Activated T-helper 1 cell treated with anti-CD3 and anti-CD28 coated beads, Interleukin-12 subunit alpha, Interleukin-12 subunit beta, Interleukin-2, Interleukin-4 antibody, amounts not matched to agents 30 ng/mL and 10 ng/mL and 1 ng/mL, durations not matched to agents 14 hours and 24 hours and 36 hours (primary cell): ENCODE data around the gene FCER2. TPM values are rescaled to one million over a fixed set of nuclear protein-coding genes. Genes with fewer than 3 reads are reported as not detected.
"Not testable (repeated sequence)": the region's sequence is repeated elsewhere in the genome, so short reads cannot be mapped to it uniquely, and the experiment has no call there.

Source experiments
- DNase-seq: peaks from one replicate; pipeline ENCODE4 v3.0.0; 2021; ENCODE audit warnings: low spot score
- H3K27ac Mint-ChIP-seq: one replicate; pipeline ENCODE4 v1.8.0; 2021; ENCODE audit warnings: mild to moderate bottlenecking, mixed read lengths
- H3K27me3 Mint-ChIP-seq: one replicate; pipeline ENCODE4 v1.8.0; 2022; ENCODE audit warnings: mild to moderate bottlenecking, moderate library complexity, mixed read lengths; ENCODE audit not compliant: insufficient read depth
- H3K36me3 Mint-ChIP-seq: one replicate; pipeline ENCODE4 v1.8.0; 2021; ENCODE audit warnings: low read depth, mixed read lengths
- H3K4me1 Mint-ChIP-seq: one replicate; pipeline ENCODE4 v1.8.0; 2021; ENCODE audit warnings: low read depth, mixed read lengths
- H3K4me3 Mint-ChIP-seq: one replicate; pipeline ENCODE4 v1.8.0; 2021; ENCODE audit warnings: mild to moderate bottlenecking, moderate library complexity, mixed read lengths
- H3K9me3 Mint-ChIP-seq: one replicate; pipeline ENCODE4 v1.8.0; 2021; ENCODE audit warnings: mixed read lengths
- intact Hi-C: fragments of 100-400 bp; cut with micrococcal nuclease; formaldehyde crosslinking; loops from one replicate; pipeline ENCODE4 v1.15.1; 2024
- total RNA-seq: library from RNA; stranded (reverse); gene quantifications from 2 replicates; pipeline ENCODE4 v1.2.3, GENCODE V29; 2022

Gene FCER2
- total RNA-seq, 1 donor from 2014 or later: not detected

DNA sequence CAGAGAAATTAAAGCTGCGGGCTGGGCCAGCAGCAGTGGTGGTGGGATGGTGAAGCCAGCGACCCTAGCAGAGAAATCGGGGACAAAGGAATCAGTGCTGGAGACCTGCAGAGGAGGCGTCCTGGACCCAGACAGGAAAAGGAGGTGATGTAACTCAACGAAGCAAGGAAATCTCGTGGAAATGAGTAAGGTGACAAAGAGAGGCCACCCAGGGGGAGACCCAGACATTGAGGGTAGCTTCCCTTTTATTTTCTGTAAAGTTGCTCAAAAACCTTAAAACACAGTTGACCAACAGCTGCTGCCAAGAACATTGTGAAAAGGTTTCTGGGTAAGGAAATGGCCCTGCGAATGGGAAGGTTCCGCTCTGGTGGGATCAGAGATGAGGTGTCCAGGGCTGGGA is 46.4 kb downstream of the FCER2 start:
- intact Hi-C loops: no loop called here
- Mint-ChIP-seq H3K9me3 (no peaks in the 10 kb centered on the region), H3K27me3 (peaks cover 6% of the 10 kb centered on the region), H3K4me1 (peaks cover 26% of the 10 kb centered on the region), H3K27ac (peak overlapping the region; percentile 44), H3K4me3 (no peak overlapping the region), H3K36me3 (no peaks in the 10 kb centered on the region)
- no peak for DNase-seq

GRCh38 chr19:7654401-7654800 is 47.5 kb downstream of the FCER2 start:
- peaks cover 8% of the 10 kb centered on the region for H3K27me3 Mint-ChIP-seq
- no peaks in the 10 kb centered on the region for H3K9me3 Mint-ChIP-seq
- H3K36me3 Mint-ChIP-seq: no peaks in the 10 kb centered on the region
- intact Hi-C loops: no loop called here
- no peak for DNase-seq
- peaks cover 26% of the 10 kb centered on the region for H3K4me1 Mint-ChIP-seq
- no peak overlapping the region for H3K4me3 Mint-ChIP-seq
- H3K27ac Mint-ChIP-seq: no peak overlapping the region

- intact Hi-C loops: loop anchor here (1.0 to 2.0 kb wide), 5 partner anchors 15 to 550 kb away; partner anchors contain the start of genes PET100, STXBP2, TRAPPC5 and XAB2
- peaks cover 13% of the 10 kb centered on the region for H3K4me1 Mint-ChIP-seq
- DNase-seq: peak; percentile 81
- H3K36me3 Mint-ChIP-seq: no peaks in the 10 kb centered on the region
- H3K27me3 Mint-ChIP-seq: peaks cover 7% of the 10 kb centered on the region
- H3K9me3 Mint-ChIP-seq: no peaks in the 10 kb centered on the region
- peak overlapping the region; percentile 70 for H3K4me3 Mint-ChIP-seq
- H3K27ac Mint-ChIP-seq: peak overlapping the region; percentile 52
Observed at GRCh38 chr19:7652061-7652641, 49.8 kb downstream of the FCER2 start.

DNA sequence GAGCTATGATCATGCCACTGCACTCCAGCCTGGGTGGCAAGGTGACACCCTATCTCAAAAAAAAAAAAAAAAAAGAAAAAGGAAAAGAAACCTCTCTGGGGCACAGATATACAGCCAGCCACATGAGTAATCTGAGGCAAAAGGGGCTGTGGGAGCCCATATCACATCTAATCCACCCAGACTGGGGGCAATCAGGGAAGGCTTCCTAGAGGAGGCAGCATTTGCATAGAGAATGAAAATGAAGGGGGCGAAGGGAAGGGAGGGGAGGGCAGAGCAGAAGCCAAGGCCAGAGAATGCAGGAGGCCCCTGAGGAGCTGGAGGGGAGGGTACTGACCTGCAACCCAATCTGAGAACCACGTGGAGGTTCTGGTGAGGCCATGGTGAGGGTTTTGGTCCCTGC is 51.8 kb downstream of the FCER2 start:
- intact Hi-C loops: no loop called here
- Mint-ChIP-seq H3K9me3 (no peaks in the 10 kb centered on the region), H3K4me1 (peaks cover 6% of the 10 kb centered on the region), H3K4me3 (no peak overlapping the region), H3K27me3 (peaks cover 7% of the 10 kb centered on the region), H3K36me3 (peaks cover 5% of the 10 kb centered on the region), H3K27ac (no peak overlapping the region)
- DNase-seq: no peak

- Mint-ChIP-seq H3K27ac (no peak overlapping the region), H3K27me3 (peaks cover 7% of the 10 kb centered on the region), H3K4me1 (peaks cover 6% of the 10 kb centered on the region), H3K4me3 (no peak overlapping the region), H3K36me3 (peaks cover 5% of the 10 kb centered on the region), H3K9me3 (no peaks in the 10 kb centered on the region)
- no peak for DNase-seq
- intact Hi-C loops: no loop called here
Observed at GRCh38 chr19:7648265-7649014, 53.5 kb downstream of the FCER2 start.

- intact Hi-C loops: no loop called here
- H3K27ac Mint-ChIP-seq: no peak overlapping the region
- peaks cover 5% of the 10 kb centered on the region for H3K36me3 Mint-ChIP-seq
- H3K4me3 Mint-ChIP-seq: no peak overlapping the region
- DNase-seq: no peak
- H3K4me1 Mint-ChIP-seq: peaks cover 2% of the 10 kb centered on the region
- H3K9me3 Mint-ChIP-seq: no peaks in the 10 kb centered on the region
- H3K27me3 Mint-ChIP-seq: peaks cover 5% of the 10 kb centered on the region
Observed at GRCh38 chr19:7647156-7647555, 54.8 kb downstream of the FCER2 start.

DNA sequence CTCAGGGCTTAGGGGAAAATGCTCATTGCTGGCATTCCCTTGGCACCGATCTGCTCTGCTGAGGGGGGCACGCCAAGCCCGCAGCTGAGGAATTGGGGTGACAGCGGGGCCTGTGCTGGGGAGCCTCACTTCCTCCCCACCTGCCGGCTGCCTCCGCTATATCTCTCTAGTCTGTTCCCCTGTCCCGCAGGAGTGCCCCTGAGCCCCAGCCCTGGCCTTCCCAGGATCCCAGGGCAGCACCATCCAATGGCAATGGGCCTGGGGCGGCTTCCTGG is 55.6 kb downstream of the FCER2 start:
- Mint-ChIP-seq H3K36me3 (peaks cover 5% of the 10 kb centered on the region), H3K4me1 (no peaks in the 10 kb centered on the region), H3K9me3 (no peaks in the 10 kb centered on the region), H3K27me3 (peaks cover 2% of the 10 kb centered on the region), H3K4me3 (no peak overlapping the region), H3K27ac (no peak overlapping the region)
- intact Hi-C loops: no loop called here
- DNase-seq: no peak

- peaks cover 5% of the 10 kb centered on the region for H3K36me3 Mint-ChIP-seq
- DNase-seq: no peak
- no peaks in the 10 kb centered on the region for H3K9me3 Mint-ChIP-seq
- H3K27ac Mint-ChIP-seq: peak overlapping the region; percentile 18
- no peak overlapping the region for H3K4me3 Mint-ChIP-seq
- H3K4me1 Mint-ChIP-seq: no peaks in the 10 kb centered on the region
- peaks cover 2% of the 10 kb centered on the region for H3K27me3 Mint-ChIP-seq
- intact Hi-C loops: no loop called here
Observed at GRCh38 chr19:7645656-7646425, 56.1 kb downstream of the FCER2 start.

GRCh38 chr19:7645163-7645562 is 56.8 kb downstream of the FCER2 start:
- peaks cover 2% of the 10 kb centered on the region for H3K27me3 Mint-ChIP-seq
- H3K9me3 Mint-ChIP-seq: no peaks in the 10 kb centered on the region

GRCh38 chr19:7644550-7644877 is 57.4 kb downstream of the FCER2 start:
- Mint-ChIP-seq H3K4me1 (peaks cover 10% of the 10 kb centered on the region), H3K27ac (no peak overlapping the region), H3K4me3 (no peak overlapping the region), H3K36me3 (peaks cover 13% of the 10 kb centered on the region), H3K27me3 (no peaks in the 10 kb centered on the region), H3K9me3 (no peaks in the 10 kb centered on the region)
- intact Hi-C loops: no loop called here
- no peak for DNase-seq

More at GRCh38 chr19:7645163-7645562, 56.8 kb downstream of the FCER2 start:
- H3K4me3 Mint-ChIP-seq: no peak overlapping the region
- no peak for DNase-seq
- H3K4me1 Mint-ChIP-seq: peaks cover 4% of the 10 kb centered on the region
- no peak overlapping the region for H3K27ac Mint-ChIP-seq
- H3K36me3 Mint-ChIP-seq: peaks cover 6% of the 10 kb centered on the region
- intact Hi-C loops: no loop called here

GRCh38 chr19:7643629-7644549 is 58.0 kb downstream of the FCER2 start:
- H3K9me3 Mint-ChIP-seq, H3K4me3 Mint-ChIP-seq, intact Hi-C loops, DNase-seq, H3K27ac Mint-ChIP-seq, H3K27me3 Mint-ChIP-seq: not testable (repeated sequence)
- Mint-ChIP-seq H3K36me3 (peaks cover 13% of the 10 kb centered on the region), H3K4me1 (peaks cover 16% of the 10 kb centered on the region)

GRCh38 chr19:7643031-7643415 is 58.9 kb downstream of the FCER2 start:
- no peak overlapping the region for H3K27ac Mint-ChIP-seq
- intact Hi-C loops: no loop called here
- peaks cover 13% of the 10 kb centered on the region for H3K36me3 Mint-ChIP-seq
- no peaks in the 10 kb centered on the region for H3K9me3 Mint-ChIP-seq
- H3K27me3 Mint-ChIP-seq: no peaks in the 10 kb centered on the region
- H3K4me3 Mint-ChIP-seq: no peak overlapping the region
- DNase-seq: no peak
- peaks cover 18% of the 10 kb centered on the region for H3K4me1 Mint-ChIP-seq
